Mucosa of gallbladder (tissue), 1 donor: Measurements from ENCODE around the gene ADGRL3. TPM values are rescaled to one million over a fixed set of nuclear protein-coding genes. Genes with fewer than 3 reads are reported as not detected.
"Not testable (repeated sequence)": the region's sequence is repeated elsewhere in the genome, so short reads cannot be mapped to it uniquely, and the experiment has no call there.

Experiments
- DNase-seq: peaks from one replicate; pipeline ENCODE4 v3.0.0-alpha.2; 2020; ENCODE audit warnings: low spot score
- total RNA-seq: library from RNA; stranded (reverse); gene quantifications from one replicate; pipeline ENCODE4 v1.2.1, GENCODE V29; 2021
- donor health status: DM: no; HTN: no; CAD: no.

The ADGRL3 gene
- total RNA-seq, 1 donor from 2014 or later, result 3.5 TPM

GRCh38 chr4:61628727-61629126 is 428.6 kb downstream of the ADGRL3 start:
- no peak for DNase-seq

GRCh38 chr4:61630548-61630947 is 430.4 kb downstream of the ADGRL3 start:
- no peak for DNase-seq

- DNase-seq, result no peak
These were observed 438.5 kb downstream of the ADGRL3 start for GRCh38 chr4:61638591-61638990.

DNA sequence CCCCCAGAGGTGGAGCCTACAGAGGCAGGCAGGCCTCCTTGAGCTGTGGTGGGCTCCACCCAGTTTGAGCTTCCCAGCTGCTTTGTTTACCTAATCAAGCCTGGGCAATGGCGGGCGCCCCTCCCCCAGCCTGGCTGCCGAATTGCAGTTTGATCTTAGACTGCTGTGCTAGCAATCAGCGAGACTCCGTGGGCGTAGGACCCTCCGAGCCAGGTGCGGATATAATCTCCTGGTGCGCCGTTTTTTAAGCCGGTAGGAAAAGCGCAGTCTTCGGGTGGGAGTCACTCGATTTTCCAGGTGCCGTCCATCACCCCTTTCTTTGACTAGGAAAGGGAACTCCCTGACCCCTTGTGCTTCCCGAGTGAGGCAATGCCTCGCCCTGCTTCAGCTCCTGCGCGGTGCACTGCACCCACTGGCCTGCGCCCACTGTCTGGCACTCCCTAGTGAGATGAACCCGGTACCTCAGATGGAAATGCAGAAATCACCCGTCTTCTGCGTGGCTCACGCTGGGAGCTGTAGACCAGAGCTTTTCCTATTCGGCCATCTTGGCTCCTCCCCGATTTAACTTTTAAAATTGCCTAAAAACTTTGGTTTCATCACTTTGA is 446.7 kb downstream of the ADGRL3 start:
- DNase-seq, result not testable (repeated sequence)

DNA sequence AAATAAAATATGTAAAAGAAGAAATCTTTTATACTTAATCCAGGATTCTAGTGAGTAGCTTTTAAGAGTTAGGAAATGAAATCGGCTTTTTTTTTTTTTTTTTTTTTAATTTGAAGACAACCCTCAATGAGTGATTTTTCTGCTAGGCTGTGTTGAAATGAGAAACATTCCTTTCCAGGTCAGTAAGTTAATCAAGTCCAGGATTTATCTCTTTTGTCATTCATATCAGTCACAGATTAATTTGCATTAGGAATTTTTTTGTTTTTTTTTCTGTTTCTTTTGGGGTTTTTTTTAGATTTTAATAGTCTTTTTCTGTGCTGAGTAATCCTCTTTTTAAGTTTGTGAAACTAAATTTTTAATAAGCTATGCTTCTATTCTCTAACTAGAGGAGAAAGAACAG is 448.1 kb downstream of the ADGRL3 start:
- no peak for DNase-seq

DNA sequence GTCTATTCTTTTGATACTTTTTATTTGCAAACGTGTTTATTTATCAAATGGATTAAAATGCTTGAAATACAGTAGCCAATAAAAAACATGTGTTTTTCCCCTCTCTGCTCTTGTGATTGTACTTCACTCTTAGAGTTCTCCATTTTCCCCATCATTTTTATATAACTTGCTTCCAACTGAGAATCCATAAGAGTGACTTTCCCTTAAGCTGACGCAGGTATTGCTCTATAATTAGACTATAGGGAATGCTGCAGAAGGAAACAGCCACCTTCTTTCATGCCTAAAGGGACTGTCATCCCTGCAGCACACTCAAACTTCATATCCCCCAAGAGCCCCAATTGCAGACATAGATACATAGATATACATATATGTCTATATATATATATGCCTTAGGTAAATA is 456.9 kb downstream of the ADGRL3 start:
- no peak for DNase-seq

DNA sequence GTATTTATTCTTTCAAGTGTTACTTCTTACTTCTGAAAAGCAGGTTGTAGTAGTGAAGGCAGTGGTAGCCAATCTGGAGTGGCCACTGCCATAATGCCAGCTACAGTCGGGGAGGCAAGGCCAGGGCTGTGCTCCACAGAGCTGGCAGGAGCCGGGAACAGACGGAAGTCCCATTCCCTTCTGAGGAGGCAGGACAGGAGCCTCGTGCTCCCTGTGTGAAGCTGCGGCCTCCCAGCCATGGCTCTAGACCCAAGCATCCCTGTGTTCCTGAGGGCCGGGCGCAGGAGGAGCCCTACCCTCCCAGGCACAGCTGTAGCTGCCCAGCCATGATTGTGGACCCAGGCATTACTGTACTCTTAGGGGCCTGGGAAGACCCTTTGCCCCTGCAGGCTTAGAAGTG is 461.8 kb downstream of the ADGRL3 start:
- no peak for DNase-seq

GRCh38 chr4:61662362-61662761 is 462.2 kb downstream of the ADGRL3 start:
- no peak for DNase-seq

- DNase-seq, result no peak
These were observed 463.2 kb downstream of the ADGRL3 start for GRCh38 chr4:61663310-61663709.

DNA sequence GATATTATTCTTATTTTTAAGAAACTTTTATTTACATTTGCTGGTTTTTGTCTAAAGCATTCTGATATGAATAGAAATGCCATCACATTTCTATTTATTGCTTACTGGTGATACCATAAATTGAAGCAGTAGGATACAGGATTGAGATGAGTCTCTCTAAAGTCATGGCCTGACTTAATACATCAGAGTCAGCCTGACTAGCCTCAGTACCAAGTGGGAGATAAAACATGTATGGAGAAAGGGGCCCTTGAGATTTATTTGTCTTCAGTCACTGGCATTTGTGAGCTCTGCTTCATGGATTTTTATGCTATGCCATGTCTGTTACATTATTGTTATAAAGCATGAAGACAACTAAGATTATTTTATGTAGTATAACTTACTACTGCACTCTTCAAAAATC is 465.5 kb downstream of the ADGRL3 start:
- no peak for DNase-seq

DNA sequence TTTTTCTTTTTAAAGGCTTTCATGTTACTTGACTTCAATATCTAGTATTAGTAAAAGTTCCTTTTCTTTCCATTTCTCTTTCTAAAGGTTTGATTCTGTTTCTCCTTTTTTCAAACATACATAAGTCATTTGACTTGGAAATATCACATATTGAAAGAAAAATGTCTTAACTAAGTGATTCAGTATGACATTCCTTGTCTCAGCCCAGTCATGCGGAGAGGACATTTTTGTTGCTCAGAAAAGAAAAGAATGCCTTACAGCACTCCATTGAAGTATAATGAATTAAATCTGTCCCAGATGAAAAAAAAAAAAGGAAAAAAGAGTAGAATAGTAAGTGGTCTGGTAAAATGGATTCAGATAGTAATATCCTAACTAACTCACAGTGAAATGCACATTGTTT is 466.1 kb downstream of the ADGRL3 start:
- no peak for DNase-seq

GRCh38 chr4:61671599-61671998 is 471.5 kb downstream of the ADGRL3 start:
- no peak for DNase-seq

DNA sequence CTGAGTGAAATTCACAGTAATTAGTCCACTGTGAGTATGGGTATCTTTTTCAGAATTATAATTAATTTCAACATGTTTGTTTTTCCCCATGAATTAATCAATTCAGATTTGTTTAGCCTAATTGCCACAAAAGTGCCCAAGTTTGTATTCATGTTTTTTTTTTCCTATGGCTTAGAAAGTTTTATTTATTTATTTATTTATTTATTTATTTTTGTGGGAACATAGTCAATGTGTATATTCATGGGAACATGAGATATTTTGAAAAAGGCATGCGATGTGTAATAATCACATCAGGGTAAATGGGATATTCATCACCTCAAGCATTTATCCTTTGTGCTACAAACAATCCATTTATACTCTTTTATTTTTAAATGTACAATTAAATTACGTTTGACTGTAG is 475.3 kb downstream of the ADGRL3 start:
- DNase-seq, result no peak

DNA sequence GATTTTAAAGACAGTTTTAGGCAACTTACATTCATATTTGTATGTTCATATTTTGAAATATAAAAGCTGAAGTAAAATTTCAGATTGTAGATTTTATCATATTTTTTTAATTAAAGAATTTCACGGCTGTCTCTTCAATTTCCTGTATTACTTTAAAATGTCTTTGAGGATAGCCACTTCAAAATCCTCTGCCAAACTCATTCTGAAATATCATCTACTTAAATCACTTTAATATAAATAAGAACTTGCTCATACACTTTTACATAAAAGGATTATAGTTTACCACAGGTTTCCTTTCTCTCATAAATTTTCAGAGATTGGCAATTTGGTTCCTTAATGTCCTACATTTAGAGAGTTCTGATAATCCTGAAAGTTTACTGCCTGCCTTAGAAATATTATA is 478.2 kb downstream of the ADGRL3 start:
- no peak for DNase-seq

DNA sequence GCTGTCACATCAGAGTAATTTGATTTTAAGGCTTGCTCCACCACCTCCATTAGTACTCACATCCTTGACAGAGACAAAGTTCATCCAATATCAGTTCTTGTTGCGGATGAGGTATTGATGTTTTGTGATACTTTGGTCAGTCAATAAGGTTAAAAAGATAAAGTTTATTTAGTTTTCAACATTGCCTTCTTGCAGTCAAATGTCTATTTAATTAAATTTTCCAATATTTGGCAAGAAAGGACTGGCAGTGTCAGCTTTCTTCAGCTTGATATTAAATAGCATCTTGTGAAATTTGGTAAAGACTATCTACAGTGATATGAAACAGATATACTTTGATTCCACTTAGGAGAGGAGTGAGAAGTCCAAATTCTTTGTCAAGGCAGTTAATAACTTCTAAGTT is 493.4 kb downstream of the ADGRL3 start:
- no peak for DNase-seq

GRCh38 chr4:61714387-61714911 is 514.3 kb downstream of the ADGRL3 start:
- DNase-seq, result no peak

GRCh38 chr4:61716426-61716825 is 516.3 kb downstream of the ADGRL3 start:
- no peak for DNase-seq

- DNase-seq, result no peak
These were observed 523.4 kb downstream of the ADGRL3 start for GRCh38 chr4:61723492-61723891.

DNA sequence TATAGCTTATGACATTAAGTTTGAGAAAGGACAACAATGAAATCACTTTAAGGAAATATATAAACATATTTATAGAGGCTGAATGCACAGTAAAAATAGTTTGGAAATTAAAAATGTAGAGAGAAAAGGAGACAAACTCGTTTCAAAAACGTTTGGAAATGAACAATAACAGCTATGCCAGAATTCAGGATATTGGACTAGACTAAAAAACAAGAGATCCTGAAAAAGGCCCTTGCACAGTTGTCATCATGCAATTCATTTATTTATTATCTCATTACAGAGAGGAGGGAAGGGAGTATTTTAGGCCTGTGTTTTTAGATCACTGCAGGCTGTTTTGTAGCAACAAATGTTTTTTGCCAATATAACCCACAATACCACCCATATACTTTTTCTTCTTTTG is 527.2 kb downstream of the ADGRL3 start:
- DNase-seq, result no peak

- DNase-seq, result no peak
These were observed 534.3 kb downstream of the ADGRL3 start for GRCh38 chr4:61734409-61734808.

- DNase-seq, result no peak
These were observed 539.8 kb downstream of the ADGRL3 start for GRCh38 chr4:61739887-61740286.

DNA sequence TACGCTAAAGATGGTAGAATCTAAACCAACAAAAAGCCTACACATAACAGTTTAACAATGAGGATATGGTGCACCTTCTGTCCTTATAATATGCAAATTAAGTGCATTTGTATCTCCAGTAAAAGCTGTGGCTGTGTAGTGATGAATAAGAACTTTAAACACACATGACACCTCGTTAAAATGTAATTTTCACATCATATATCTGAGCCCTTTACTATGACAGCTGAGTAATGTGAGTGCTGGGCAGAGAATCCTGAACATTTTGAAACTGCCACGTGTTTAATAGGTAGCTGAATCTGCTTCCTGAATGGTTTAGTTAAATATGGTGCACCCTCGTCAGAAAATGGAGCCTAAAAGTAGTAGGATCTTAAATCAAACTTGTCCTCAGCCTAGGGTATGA is 540.8 kb downstream of the ADGRL3 start:
- no peak for DNase-seq

- no peak for DNase-seq
These were observed 541.4 kb downstream of the ADGRL3 start for GRCh38 chr4:61741327-61742096.
